Neuron (in vitro differentiated cells): ENCODE measurements around the gene CAMK2G.
"Not testable (repeated sequence)": the region's sequence is repeated elsewhere in the genome, so short reads cannot be mapped to it uniquely, and the experiment has no call there.

ENCODE experiments used
- H2AFZ ChIP-seq: one replicate; pipeline ENCODE4 v1.6.1; 2013; ENCODE audit warnings: low read depth, mild to moderate bottlenecking, inconsistent platforms, low read length, moderate library complexity
- H3K27me3 ChIP-seq: one replicate; pipeline ENCODE4 v1.6.1; 2013; ENCODE audit warnings: low read length; ENCODE audit not compliant: insufficient read depth
- H3K36me3 ChIP-seq: one replicate; pipeline ENCODE4 v1.6.1; 2013; ENCODE audit warnings: low read length; ENCODE audit not compliant: insufficient read depth
- H3K4me1 ChIP-seq: one replicate; pipeline ENCODE4 v1.6.1; 2013; ENCODE audit warnings: low read length; ENCODE audit not compliant: insufficient read depth
- H3K4me3 ChIP-seq: 2 replicates; pipeline ENCODE4 v1.5.1; 2013; ENCODE audit warnings: mild to moderate bottlenecking, low read length, moderate library complexity
- H3K9me3 ChIP-seq: one replicate; pipeline ENCODE4 v1.6.1; 2013; ENCODE audit warnings: low read length

Gene CAMK2G

GRCh38 chr10:73787031-73787800 is 87.1 kb downstream of the CAMK2G start:
- H2AFZ ChIP-seq, H3K27me3 ChIP-seq, H3K4me3 ChIP-seq, H3K9me3 ChIP-seq: not testable (repeated sequence)
- Histone ChIP-seq H3K4me1 (peaks cover 21% of the 10 kb centered on the region), H3K36me3 (peaks cover 32% of the 10 kb centered on the region)

DNA sequence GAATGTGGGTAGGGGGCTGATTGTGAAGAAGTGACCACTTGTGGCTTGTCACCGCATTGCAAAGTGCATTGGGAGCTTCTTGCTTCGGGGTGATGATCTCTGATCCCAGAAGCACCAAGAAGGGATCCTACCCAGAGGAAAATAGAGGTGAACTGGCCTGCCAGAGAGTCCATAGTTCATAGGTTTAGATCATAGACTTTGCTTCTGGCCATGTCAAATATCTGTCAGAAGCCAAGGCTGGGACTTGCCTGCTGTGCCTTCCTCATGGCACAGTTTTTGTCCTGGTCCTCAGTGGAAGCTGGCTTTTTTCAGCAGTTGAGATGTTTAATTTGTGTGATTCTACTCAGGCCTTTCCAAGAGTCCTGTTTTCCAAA is 87.9 kb downstream of the CAMK2G start:
- peaks cover 21% of the 10 kb centered on the region for H3K4me1 ChIP-seq
- H3K9me3 ChIP-seq: no peaks in the 10 kb centered on the region
- H3K27me3 ChIP-seq: no peaks in the 10 kb centered on the region
- H3K36me3 ChIP-seq: peaks cover 28% of the 10 kb centered on the region
- H2AFZ ChIP-seq: no peak overlapping the region
- H3K4me3 ChIP-seq: peak overlapping the region; percentile 88

DNA sequence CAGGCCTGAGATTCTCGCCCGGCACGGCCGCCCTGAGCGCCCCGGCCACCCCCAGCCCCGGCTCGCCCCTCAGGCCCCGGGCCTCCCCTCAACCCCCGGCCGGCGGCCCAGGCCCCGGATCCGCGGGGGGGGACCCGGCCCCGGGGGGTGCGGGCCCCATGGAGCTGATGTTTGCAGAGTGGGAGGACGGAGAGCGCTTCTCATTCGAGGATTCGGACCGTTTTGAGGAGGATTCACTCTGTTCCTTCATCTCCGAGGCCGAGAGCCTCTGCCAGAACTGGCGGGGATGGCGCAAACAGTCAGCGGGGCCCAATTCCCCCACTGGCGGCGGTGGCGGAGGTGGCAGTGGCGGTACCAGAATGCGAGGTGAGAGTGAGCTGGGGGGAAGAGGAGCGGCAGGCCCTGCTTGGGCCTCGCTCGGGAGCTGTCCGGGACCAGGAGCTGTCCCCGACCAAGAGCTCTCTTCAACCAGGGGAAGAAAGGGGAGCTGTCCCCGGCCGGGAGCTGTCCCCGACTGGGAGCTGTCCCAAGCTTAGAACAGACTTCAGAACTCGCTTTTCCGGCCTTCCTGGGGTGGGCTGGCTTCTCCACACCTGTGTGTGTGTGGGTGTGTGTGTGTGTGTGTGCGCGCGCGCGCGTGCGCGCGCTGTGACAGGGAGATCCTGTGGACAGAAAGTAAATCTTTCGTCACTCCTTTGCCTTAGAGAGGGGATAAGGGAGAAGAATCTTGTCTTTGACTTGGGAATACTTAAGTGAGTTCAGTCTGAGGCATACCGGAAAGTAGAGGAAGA is 88.4 kb downstream of the CAMK2G start:
- no peaks in the 10 kb centered on the region for H3K9me3 ChIP-seq
- H3K4me1 ChIP-seq: peaks cover 25% of the 10 kb centered on the region

GRCh38 chr10:73785211-73785720 is 89.1 kb downstream of the CAMK2G start, which contains the start of gene ZSWIM8:
Gene ZSWIM8, plus strand, starts transcription at chr10:73785606. Its CDS starts 273 bp downstream, at chr10:73785879.
- Histone ChIP-seq H3K27me3 (no peaks in the 10 kb centered on the region), H3K9me3 (no peaks in the 10 kb centered on the region), H2AFZ (peak within 1 kb of the TSS; percentile 91), H3K36me3 (peaks cover 19% of the 10 kb centered on the region), H3K4me1 (peaks cover 32% of the 10 kb centered on the region), H3K4me3 (peak within 1 kb of the TSS; percentile 88)

More for the DNA sequence above, 88.4 kb downstream of the CAMK2G start:
- Histone ChIP-seq H3K4me3 (peak overlapping the region; percentile 88), H2AFZ (peak overlapping the region; percentile 91), H3K36me3 (peaks cover 22% of the 10 kb centered on the region), H3K27me3 (no peaks in the 10 kb centered on the region)

GRCh38 chr10:73782749-73783085 is 91.6 kb downstream of the CAMK2G start:
- peak overlapping the region; percentile 88 for H3K4me3 ChIP-seq
- peaks cover 32% of the 10 kb centered on the region for H3K4me1 ChIP-seq
- no peaks in the 10 kb centered on the region for H3K27me3 ChIP-seq
- peaks cover 9% of the 10 kb centered on the region for H3K36me3 ChIP-seq
- H2AFZ ChIP-seq: no peak overlapping the region
- H3K9me3 ChIP-seq: no peaks in the 10 kb centered on the region

- H3K9me3 ChIP-seq: no peaks in the 10 kb centered on the region
- peak within 1 kb of the TSS; percentile 88 for H3K4me3 ChIP-seq
- H2AFZ ChIP-seq: peak within 1 kb of the TSS; percentile 21
- peaks cover 9% of the 10 kb centered on the region for H3K36me3 ChIP-seq
- no peaks in the 10 kb centered on the region for H3K27me3 ChIP-seq
- H3K4me1 ChIP-seq: peaks cover 28% of the 10 kb centered on the region
Observed at GRCh38 chr10:73781879-73782748, 92.2 kb downstream of the CAMK2G start, which contains the start of gene CHCHD1. Gene CHCHD1, plus strand, starts transcription at chr10:73782048. Its CDS starts 28 bp downstream, at chr10:73782076.

DNA sequence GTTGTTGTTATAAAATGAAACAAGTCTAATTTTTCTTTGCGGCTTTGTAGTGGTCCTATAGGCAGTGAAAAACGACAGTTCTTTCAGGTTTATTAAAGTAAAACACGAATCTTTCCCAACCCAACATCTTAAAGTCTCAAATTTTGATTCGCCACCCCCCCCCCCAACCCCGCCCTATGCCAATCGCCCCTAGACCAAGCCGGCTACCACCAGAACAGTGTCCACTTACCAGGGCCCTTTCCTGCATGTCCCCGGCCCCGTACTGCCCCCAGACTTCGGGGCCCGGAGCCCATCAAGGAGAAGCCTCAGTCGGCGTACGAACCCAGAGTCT is 92.8 kb downstream of the CAMK2G start:
- H3K27me3 ChIP-seq: no peaks in the 10 kb centered on the region
- peaks cover 26% of the 10 kb centered on the region for H3K4me1 ChIP-seq
- peak overlapping the region; percentile 21 for H2AFZ ChIP-seq
- peaks cover 11% of the 10 kb centered on the region for H3K36me3 ChIP-seq
- peak overlapping the region; percentile 88 for H3K4me3 ChIP-seq
- no peaks in the 10 kb centered on the region for H3K9me3 ChIP-seq

GRCh38 chr10:73780966-73781365 is 93.4 kb downstream of the CAMK2G start:
- Histone ChIP-seq H3K4me3 (peak overlapping the region; percentile 88), H3K36me3 (peaks cover 11% of the 10 kb centered on the region), H3K9me3 (no peaks in the 10 kb centered on the region), H2AFZ (no peak overlapping the region), H3K27me3 (no peaks in the 10 kb centered on the region), H3K4me1 (peaks cover 23% of the 10 kb centered on the region)

DNA sequence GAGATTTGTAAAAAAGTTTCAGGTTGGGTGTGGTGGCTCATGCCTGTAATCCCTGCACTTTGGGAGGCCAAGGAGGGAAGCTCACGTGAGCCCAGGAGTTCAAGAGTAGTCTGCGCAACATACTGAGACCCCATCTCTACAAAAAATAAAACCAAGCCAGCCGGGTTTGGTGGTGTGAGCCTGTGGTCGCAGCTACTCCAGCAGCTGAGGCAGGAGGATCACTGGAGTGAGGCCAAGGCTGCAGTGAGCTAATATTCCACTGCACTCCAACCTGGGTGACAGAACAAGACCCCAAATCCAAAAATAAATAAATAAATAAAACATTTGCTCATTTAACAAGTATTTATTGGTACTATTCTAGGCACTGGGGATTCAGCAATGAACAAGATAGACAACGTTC is 94.1 kb downstream of the CAMK2G start:
- H3K4me1 ChIP-seq: peaks cover 26% of the 10 kb centered on the region
- peaks cover 18% of the 10 kb centered on the region for H3K36me3 ChIP-seq
- H2AFZ ChIP-seq: no peak overlapping the region
- no peaks in the 10 kb centered on the region for H3K27me3 ChIP-seq
- H3K4me3 ChIP-seq: peak overlapping the region; percentile 3
- no peaks in the 10 kb centered on the region for H3K9me3 ChIP-seq

DNA sequence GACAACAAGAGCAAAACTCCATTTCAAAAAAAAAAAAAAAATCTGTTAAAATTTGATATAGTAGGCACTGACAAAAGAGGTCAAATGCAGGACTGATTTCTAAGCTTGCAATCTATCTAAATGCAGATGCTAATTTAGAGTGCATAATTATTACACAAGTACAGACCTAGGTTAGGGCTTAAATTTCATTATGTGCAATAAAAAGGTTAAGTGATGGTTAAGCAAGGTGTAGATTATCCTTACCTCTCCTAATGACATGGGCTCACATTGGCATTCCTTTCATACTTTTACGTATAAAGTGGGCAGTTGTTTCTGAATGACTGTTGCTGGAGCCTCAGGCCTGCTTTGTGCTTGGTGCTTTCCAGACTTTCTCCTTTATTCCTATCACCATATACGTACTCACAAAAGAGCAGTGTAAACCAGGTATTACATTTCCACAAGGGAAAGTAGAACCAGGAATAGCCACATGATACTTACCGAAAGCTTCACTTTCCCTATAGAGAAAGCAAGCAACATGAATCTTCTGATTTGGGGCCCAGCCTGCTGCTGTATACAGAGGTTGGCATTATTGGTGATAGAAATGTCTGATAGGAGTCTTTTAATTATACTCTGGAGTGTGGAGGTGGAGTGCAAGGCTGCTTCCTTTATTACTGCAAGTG is 94.7 kb downstream of the CAMK2G start:
- no peak overlapping the region for H3K4me3 ChIP-seq
- H3K36me3 ChIP-seq: peaks cover 23% of the 10 kb centered on the region
- no peaks in the 10 kb centered on the region for H3K9me3 ChIP-seq
- H3K4me1 ChIP-seq: peaks cover 30% of the 10 kb centered on the region
- H2AFZ ChIP-seq: no peak overlapping the region
- H3K27me3 ChIP-seq: no peaks in the 10 kb centered on the region

DNA sequence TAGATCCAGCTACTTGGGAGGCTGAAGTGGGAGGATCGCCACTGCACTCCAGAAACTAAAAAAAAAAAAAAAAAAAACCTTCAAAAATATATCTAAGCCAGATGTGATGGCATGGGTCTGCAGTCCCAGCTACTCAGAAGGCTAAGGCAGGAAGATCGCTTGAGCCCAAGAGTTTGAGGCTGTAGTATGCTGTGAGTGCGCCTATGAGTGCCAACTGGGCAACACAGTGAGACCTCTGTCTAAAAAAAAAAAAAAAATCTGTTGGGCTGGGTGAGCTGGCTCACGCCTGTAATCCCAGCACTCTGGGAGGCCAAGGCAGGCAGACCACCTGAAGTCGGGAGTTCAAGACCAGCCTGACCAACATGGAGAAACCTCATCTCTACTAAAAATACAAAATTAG is 95.3 kb downstream of the CAMK2G start:
- peaks cover 35% of the 10 kb centered on the region for H3K4me1 ChIP-seq
- H3K4me3 ChIP-seq: no peak overlapping the region
- peaks cover 27% of the 10 kb centered on the region for H3K36me3 ChIP-seq
- no peaks in the 10 kb centered on the region for H3K27me3 ChIP-seq
- no peak overlapping the region for H2AFZ ChIP-seq
- no peaks in the 10 kb centered on the region for H3K9me3 ChIP-seq

- Histone ChIP-seq H3K9me3 (no peaks in the 10 kb centered on the region), H3K4me1 (peaks cover 29% of the 10 kb centered on the region), H3K4me3 (peak overlapping the region; percentile 4), H3K36me3 (peaks cover 45% of the 10 kb centered on the region), H3K27me3 (no peaks in the 10 kb centered on the region), H2AFZ (no peak overlapping the region)
Observed at GRCh38 chr10:73774637-73775036, 99.7 kb downstream of the CAMK2G start.
